ENCODE results near the gene PCTP. TPM values are rescaled to one million over a fixed set of nuclear protein-coding genes. Genes with fewer than 3 reads are reported as not detected.

PCTP gene
- total and polyA plus RNA-seq, 9 of the 15 experiments (the other 6 are each of a cell fraction or from before 2014, with no cell fraction given) = 10.9 to 62.3 (median 41.2) TPM

GRCh38 chr17:55737976-55738501, 12.8 kb upstream of the PCTP start (continued):
- TF ChIP-seq PRMT5 (CRISPR knock-in tag; IDR thresholded peaks at IDR 0.05) = no peak
- TF ChIP-seq MAFK (IDR thresholded peaks at IDR 0.05; ENCODE audit: low read length) = peak; percentile 23; the same call in 1 of the 2 replicates
- TF ChIP-seq BRD4 (IDR thresholded peaks at IDR 0.05) = no peak
- TF ChIP-seq EGR1 (conservative IDR thresholded peaks at IDR 0.05) = peak; percentile 64
- peak; percentile 76 for TF ChIP-seq SMARCA4 (IDR thresholded peaks at IDR 0.05)
- TF ChIP-seq CREM (IDR thresholded peaks at IDR 0.05; ENCODE audit: low read depth) = peak; percentile 32; the same call in 1 of the 2 replicates
- no peak for TF ChIP-seq RERE (CRISPR knock-in tag; IDR thresholded peaks at IDR 0.05; ENCODE audit: borderline replicate concordance)
- TF ChIP-seq SRSF7 (optimal IDR thresholded peaks at IDR 0.05; ENCODE audit: low read depth, low read length) = no peak
- TF ChIP-seq SREBF2 (CRISPR knock-in tag; IDR thresholded peaks at IDR 0.05) = no peak
- no peak for TF ChIP-seq ZNF407 (IDR thresholded peaks at IDR 0.05; ENCODE audit: low read depth)
- TF ChIP-seq ZNF239 (CRISPR knock-in tag; IDR thresholded peaks at IDR 0.05) = no peak
- no peak for TF ChIP-seq SMAD1 (IDR thresholded peaks at IDR 0.05; ENCODE audit: low read depth, low read length, partially characterized antibody)
- no peak for TF ChIP-seq MIER1 (IDR thresholded peaks at IDR 0.05; ENCODE audit: low read depth)
- TF ChIP-seq CBFA2T3 (IDR thresholded peaks at IDR 0.05) = peak; percentile 84
- no peak for TF ChIP-seq THRB (CRISPR knock-in tag; conservative IDR thresholded peaks at IDR 0.05)
- no peak for TF ChIP-seq MCM7 (IDR thresholded peaks at IDR 0.05)
